OCI-LY7 (cell line): ENCODE results near the gene TMEM72. TPM values are rescaled to one million over a fixed set of nuclear protein-coding genes. Genes with fewer than 3 reads are reported as not detected.

Experiments
- BruUV-seq: library from RNA; stranded (reverse); fragments of 400-500 nt; replicated peaks from 2 replicates; lab custom pipeline; 2021; lab: Mats Ljungman, UMichigan
- CTCF ChIA-PET: fragments of 300-600 bp; sonication (Branson Sonifier 250); formaldehyde crosslinking; loops from one replicate; lab custom pipeline; 2022; ENCODE audit warnings: antibody characterized with exemption; ENCODE audit not compliant: unreplicated experiment; lab: Charles Lee
- POLR2A ChIA-PET: fragments of 300-600 bp; sonication (Branson Sonifier 250); formaldehyde crosslinking; loops from one replicate; lab custom pipeline; 2022; ENCODE audit warnings: antibody characterized with exemption; lab: Charles Lee
- DNase-seq: peaks from one replicate; pipeline ENCODE4 v3.0.0-alpha.2; 2015; ENCODE audit warnings: low spot score
- H2AFZ ChIP-seq: fragments of 200-600 bp; sonication (generic), shearing (Covaris generic); 2 replicates; pipeline ENCODE4 v1.6.1; 2014; ENCODE audit warnings: mild to moderate bottlenecking, antibody characterized with exemption, low read length, moderate library complexity
- H3K27ac ChIP-seq: fragments of 200-600 bp; sonication (generic); 2 replicates; pipeline ENCODE4 v1.5.1; 2014; ENCODE audit warnings: mixed run types, low read depth, mild to moderate bottlenecking, moderate library complexity, low read length, inconsistent platforms; ENCODE audit not compliant: poor library complexity, severe bottlenecking
- H3K36me3 ChIP-seq: fragments of 200-600 bp; sonication (generic); 2 replicates; pipeline ENCODE4 v1.6.1; 2014; ENCODE audit warnings: mild to moderate bottlenecking, antibody characterized with exemption, low read length, moderate library complexity, mixed read lengths; ENCODE audit not compliant: insufficient read depth
- H3K4me1 ChIP-seq: fragments of 200-600 bp; sonication (generic); 2 replicates; pipeline ENCODE4 v1.5.1; 2014; ENCODE audit warnings: mild to moderate bottlenecking, low read length; ENCODE audit not compliant: insufficient read depth, poor library complexity, severe bottlenecking
- H3K4me2 ChIP-seq: fragments of 200-600 bp; sonication (generic); 2 replicates; pipeline ENCODE4 v1.6.1; 2014; ENCODE audit warnings: mild to moderate bottlenecking, low read length
- H3K4me3 ChIP-seq: fragments of 200-600 bp; sonication (generic); 2 replicates; pipeline ENCODE4 v1.5.1; 2014; ENCODE audit warnings: mild to moderate bottlenecking, low read depth, low read length; ENCODE audit not compliant: poor library complexity, severe bottlenecking
- H3K79me2 ChIP-seq: fragments of 200-600 bp; sonication (generic); 2 replicates; pipeline ENCODE4 v1.6.1; 2016; ENCODE audit warnings: low read depth, mild to moderate bottlenecking, low read length, moderate library complexity, mixed read lengths; ENCODE audit not compliant: insufficient read depth
- H3K9me2 ChIP-seq: fragments of 200-600 bp; sonication (generic); 2 replicates; pipeline ENCODE4 v1.6.1; 2016; ENCODE audit warnings: mild to moderate bottlenecking, low read length, mixed read lengths; ENCODE audit not compliant: insufficient read depth
- H3K9me3 ChIP-seq: fragments of 200-600 bp; sonication (generic); 2 replicates; pipeline ENCODE4 v1.6.1; 2014; ENCODE audit warnings: mild to moderate bottlenecking, mixed run types, low read length, mixed read lengths
- H4K20me1 ChIP-seq: fragments of 200-600 bp; sonication (generic); 2 replicates; pipeline ENCODE4 v1.6.1; 2014; ENCODE audit warnings: mild to moderate bottlenecking, antibody characterized with exemption, low read length, moderate library complexity, mixed read lengths; ENCODE audit not compliant: insufficient read depth
- CTCF ChIP-seq: fragments of 200-600 bp; sonication (generic); conservative IDR thresholded peaks from 2 replicates; pipeline ENCODE4 v1.5.1; 2014; ENCODE audit warnings: mild to moderate bottlenecking, antibody characterized with exemption, low read length, moderate library complexity, mixed read lengths
- EZH2phosphoT487 ChIP-seq: fragments of 200-600 bp; sonication (generic); IDR thresholded peaks from 2 replicates; pipeline ENCODE4 v1.6.1; 2018; ENCODE audit warnings: low read depth, borderline replicate concordance, mild to moderate bottlenecking, mixed run types, antibody characterized with exemption, low read length, moderate library complexity, mixed read lengths
- intact Hi-C: fragments of 100-400 bp; cut with micrococcal nuclease; formaldehyde crosslinking; loops from one replicate; pipeline ENCODE4 v1.10.0; 2022; ENCODE audit not compliant: unreplicated experiment
- total RNA-seq, 2 experiments: library from RNA; depleted of rRNA in 1 of 2; stranded (reverse); fragments of >200 nt in 1 of 2; shearing (Covaris generic) in 1 of 2; gene quantifications; 2 replicates each; pipeline ENCODE4 v1.2.3, GENCODE V29; 2014 to 2022

TMEM72 gene
- total RNA-seq, 2 experiments from 2014 or later: not detected

- Histone ChIP-seq H3K9me2 (no peaks in the 10 kb centered on the region), H3K4me2 (peak overlapping the region; percentile 61), H3K4me1 (peaks cover 80% of the 10 kb centered on the region), H3K36me3 (no peaks in the 10 kb centered on the region), H3K27ac (no peak overlapping the region), H4K20me1 (no peaks in the 10 kb centered on the region), H3K9me3 (no peaks in the 10 kb centered on the region), H2AFZ (peak overlapping the region; percentile 60), H3K79me2 (no peaks in the 10 kb centered on the region), H3K4me3 (peak overlapping the region; percentile 22)
- BruUV-seq: no TSS peak
- DNase-seq: peak; percentile 59
- intact Hi-C loops: no loop called here
- TF ChIP-seq CTCF: 0 out of 2 replicates have a peak, but pooled peaks have one; percentile 32
- TF ChIP-seq EZH2phosphoT487: no peak
- ChIA-PET POLR2A (interaction anchor here (0.7 to 2.2 kb wide), 8 partner anchors 9 to 38 kb away, joined by 3 to 9 read pairs (median 4); partner anchors contain the start of gene ZNF22), CTCF (interaction anchor here (1.2 kb wide), 1 partner anchor 30 kb away, joined by 5 read pairs; no protein-coding TSS in a partner anchor)
Observed at GRCh38 chr10:44962870-44963738, 52.0 kb downstream of the TMEM72 start.

- Histone ChIP-seq H3K4me3 (peak overlapping the region; percentile 22), H2AFZ (peak overlapping the region; percentile 60), H3K9me2 (no peaks in the 10 kb centered on the region), H3K4me1 (peaks cover 81% of the 10 kb centered on the region), H3K27ac (peak overlapping the region; percentile 13), H3K9me3 (no peaks in the 10 kb centered on the region), H3K4me2 (peak overlapping the region; percentile 61), H3K79me2 (no peaks in the 10 kb centered on the region), H4K20me1 (no peaks in the 10 kb centered on the region), H3K36me3 (no peaks in the 10 kb centered on the region)
- TF ChIP-seq CTCF: no peak
- TF ChIP-seq EZH2phosphoT487: no peak
- DNase-seq: peak; percentile 63
- BruUV-seq: no TSS peak
- intact Hi-C loops: no loop called here
- ChIA-PET POLR2A (interaction anchor here (1.0 to 2.2 kb wide), 6 partner anchors 10 to 37 kb away, joined by 3 to 9 read pairs (median 6); partner anchors contain the start of gene ZNF22), CTCF (interaction anchor here (1.0 to 1.2 kb wide), 2 partner anchors 31 to 36 kb away, joined by 3 to 5 read pairs; no protein-coding TSS in a partner anchor)
Observed at GRCh38 chr10:44963772-44964633, 52.9 kb downstream of the TMEM72 start.
